NCI-H748 (cell line): ENCODE results near the gene BAG3.

Source experiments
- DNase-seq: peaks from one replicate; lab custom pipeline; 2025; ENCODE audit not compliant: unreplicated experiment; lab: John Stamatoyannopoulos, UW

BAG3 gene

GRCh38 chr10:119725828-119726675 is 74.9 kb downstream of the BAG3 start, which contains the start of gene INPP5F:
INPP5F (plus strand) TSS chr10:119726050; CDS start chr10:119726263, 213 bp downstream.
- peak; percentile 93 for DNase-seq

- DNase-seq: no peak
These were observed 75.6 kb downstream of the BAG3 start for GRCh38 chr10:119726676-119727261.
